Epithelial cell of umbilical artery (primary cell): Measurements from ENCODE around the gene TBC1D14. TPM values are rescaled to one million over a fixed set of nuclear protein-coding genes. Genes with fewer than 3 reads are reported as not detected.

Experiments
- total RNA-seq: library from RNA; depleted of rRNA; stranded (reverse); fragments of >200 nt; gene quantifications from 2 replicates; pipeline ENCODE4 v1.2.3, GENCODE V29; 2014

Gene TBC1D14
- 30.2 and 32.2 TPM in 2 replicates for total RNA-seq

GRCh38 chr4:6909113-6909969 lies at the start of gene TBC1D14:
Gene TBC1D14, plus strand, starts transcription at chr4:6909826. Its CDS starts 13,564 bp downstream, at chr4:6923390.

GRCh38 chr4:7043284-7044136 lies 133.9 kb downstream of the TBC1D14 start, which contains the start of gene TADA2B:
Gene TADA2B, plus strand, starts transcription at chr4:7043372. Its CDS starts 208 bp downstream, at chr4:7043580.

GRCh38 chr4:7067452-7068278 lies 158.0 kb downstream of the TBC1D14 start, which contains the start of gene GRPEL1:
Gene GRPEL1, minus strand, starts transcription at chr4:7068064. Its CDS starts 32 bp downstream, at chr4:7068032.

Other genes starting within 250 kb of the TBC1D14 start
- not detected in 2 replicates for gene S100P, start 215.9 kb upstream of the TBC1D14 start, total RNA-seq
- gene MRFAP1L1, start 200.0 kb upstream of the TBC1D14 start, total RNA-seq: 57.2 and 80.1 TPM in 2 replicates
- 14.9 and 21.1 TPM in 2 replicates for gene BLOC1S4, start 193.7 kb upstream of the TBC1D14 start, total RNA-seq
- 17.9 and 33.6 TPM in 2 replicates for gene KIAA0232, start 127.1 kb upstream of the TBC1D14 start, total RNA-seq
- gene TADA2B, start 133.5 kb downstream of the TBC1D14 start, total RNA-seq: 8.8 TPM in 2 replicates
- 48.6 and 65.0 TPM in 2 replicates for gene GRPEL1, start 158.2 kb downstream of the TBC1D14 start, total RNA-seq